GM18499 (cell line): ENCODE data around the gene ALDOC.

Experiments used
- ATAC-seq: cut with Tn5 transposase; IDR thresholded peaks from one replicate; pipeline ENCODE4 v1.9.1; 2021; ENCODE audit warnings: moderate number of reproducible peaks; ENCODE audit not compliant: insufficient read depth, unreplicated experiment

The ALDOC gene

DNA sequence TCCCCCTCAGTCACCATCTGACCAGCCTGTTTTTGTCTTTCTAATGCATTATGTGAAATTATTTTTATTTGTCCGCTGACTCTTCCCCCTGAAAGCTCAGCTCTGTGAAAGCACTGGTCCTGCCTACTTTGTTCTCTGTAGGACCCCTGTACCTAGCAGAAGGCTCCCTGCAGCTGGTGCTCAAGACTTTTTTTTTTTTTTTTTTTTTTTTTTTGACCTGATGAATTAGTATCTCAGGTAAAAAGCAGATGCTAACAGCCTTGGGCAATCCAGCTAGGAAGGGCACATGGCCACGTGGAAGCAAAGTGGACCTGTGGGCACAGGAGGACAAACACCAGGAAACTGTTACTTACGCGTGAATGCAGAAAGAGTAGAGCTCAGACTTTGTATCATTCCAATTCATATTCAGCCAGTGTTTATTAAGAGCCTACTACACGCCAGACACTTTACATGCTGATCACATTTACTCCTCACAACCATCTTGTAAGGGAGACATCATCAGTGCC, 23.6 kb downstream of the ALDOC start:
- no peak for ATAC-seq

DNA sequence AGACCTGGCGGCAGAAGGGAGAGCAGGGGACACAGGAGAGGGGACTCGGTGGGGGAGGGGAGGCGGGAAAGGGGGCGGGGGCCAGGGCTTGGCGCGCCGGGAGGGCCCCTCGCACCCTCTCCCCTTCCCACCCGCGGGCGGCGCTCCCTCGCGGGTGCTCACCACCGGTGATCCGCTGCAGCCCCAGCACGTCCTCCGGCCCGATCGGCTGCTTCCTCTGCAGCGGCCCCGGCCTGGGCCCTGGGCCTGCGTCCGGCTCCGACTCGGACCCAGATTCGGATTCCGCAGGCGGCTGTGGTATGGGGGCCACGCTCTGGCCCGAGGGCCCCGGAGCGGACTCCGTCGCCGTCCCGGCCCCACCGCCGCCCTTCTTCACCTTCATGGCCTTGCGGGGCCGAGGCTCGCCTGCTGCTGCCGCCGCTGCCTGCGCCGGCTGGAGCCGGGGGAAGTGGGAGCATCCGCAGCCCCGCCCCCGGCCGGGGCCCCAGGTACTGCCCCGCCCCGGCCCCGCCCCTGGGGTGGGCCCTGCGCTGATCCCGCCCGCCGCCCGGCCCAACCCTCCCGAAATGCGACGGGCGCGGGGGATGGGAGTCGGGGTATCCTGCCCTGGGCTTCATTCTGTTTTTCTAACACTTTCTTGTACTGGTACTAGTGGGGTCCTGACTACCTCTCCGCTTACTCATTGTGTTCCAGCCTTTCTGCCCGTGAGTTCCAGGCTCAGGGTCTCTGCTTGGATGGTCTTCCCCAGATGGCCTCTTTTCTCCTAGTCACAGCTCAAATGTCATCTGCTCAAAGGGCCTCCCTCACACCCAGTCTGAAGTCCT, 24.3 kb downstream of the ALDOC start, which contains the start of gene UNC119:
Gene UNC119 (minus strand): TSS at position 449 of the 824 bp plus-strand sequence. CDS start 67 bp downstream, at position 382.
- no peak for ATAC-seq

- ATAC-seq: no peak
Measured at GRCh38 chr17:28551421-28552175, 25.1 kb downstream of the ALDOC start.

- ATAC-seq: no peak
Measured at GRCh38 chr17:28550858-28551257, 25.8 kb downstream of the ALDOC start.

DNA sequence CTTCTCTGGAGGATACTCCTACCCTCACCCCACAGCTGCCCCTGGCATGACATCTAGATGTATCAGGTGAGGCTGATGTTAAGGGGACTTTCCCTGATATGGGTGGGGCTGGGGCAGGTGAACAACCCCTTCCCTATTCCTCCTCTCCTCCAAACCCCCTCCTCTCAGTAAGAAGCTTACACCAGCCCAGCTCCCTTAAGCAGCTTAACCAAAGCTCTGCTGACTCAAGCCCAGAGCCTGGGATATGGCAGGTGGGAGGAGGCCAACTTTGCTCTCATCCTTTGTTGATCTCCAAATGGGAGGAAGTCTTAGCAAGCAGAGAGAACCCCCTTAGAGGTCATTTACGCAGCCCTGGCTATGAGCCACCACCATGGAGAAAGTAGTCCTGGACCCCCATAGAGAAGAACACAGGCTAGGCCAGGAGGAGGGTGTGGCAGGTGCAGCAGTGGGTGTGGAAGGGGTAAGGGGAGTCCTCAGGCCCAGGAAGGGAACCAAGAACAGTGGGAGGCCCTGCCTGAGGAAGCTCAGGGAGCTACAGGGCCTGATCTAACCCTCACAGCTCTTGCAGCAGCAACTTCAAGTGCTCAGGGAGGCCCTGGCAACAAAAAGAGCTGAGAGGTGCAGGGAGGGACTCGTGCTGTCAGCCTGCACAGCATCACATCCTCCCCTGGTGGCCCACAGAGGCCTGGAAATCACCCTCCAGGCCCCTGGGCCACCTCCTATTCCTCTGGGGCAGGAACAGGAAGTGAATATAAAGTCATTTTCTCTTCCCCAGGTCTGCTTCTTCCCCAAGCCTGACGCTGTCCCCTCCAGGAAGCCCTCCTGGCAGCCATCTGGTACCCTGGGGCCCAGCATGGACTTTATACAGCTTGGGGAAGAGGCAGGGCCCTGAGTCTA, 27.2 kb downstream of the ALDOC start:
- ATAC-seq: no peak

DNA sequence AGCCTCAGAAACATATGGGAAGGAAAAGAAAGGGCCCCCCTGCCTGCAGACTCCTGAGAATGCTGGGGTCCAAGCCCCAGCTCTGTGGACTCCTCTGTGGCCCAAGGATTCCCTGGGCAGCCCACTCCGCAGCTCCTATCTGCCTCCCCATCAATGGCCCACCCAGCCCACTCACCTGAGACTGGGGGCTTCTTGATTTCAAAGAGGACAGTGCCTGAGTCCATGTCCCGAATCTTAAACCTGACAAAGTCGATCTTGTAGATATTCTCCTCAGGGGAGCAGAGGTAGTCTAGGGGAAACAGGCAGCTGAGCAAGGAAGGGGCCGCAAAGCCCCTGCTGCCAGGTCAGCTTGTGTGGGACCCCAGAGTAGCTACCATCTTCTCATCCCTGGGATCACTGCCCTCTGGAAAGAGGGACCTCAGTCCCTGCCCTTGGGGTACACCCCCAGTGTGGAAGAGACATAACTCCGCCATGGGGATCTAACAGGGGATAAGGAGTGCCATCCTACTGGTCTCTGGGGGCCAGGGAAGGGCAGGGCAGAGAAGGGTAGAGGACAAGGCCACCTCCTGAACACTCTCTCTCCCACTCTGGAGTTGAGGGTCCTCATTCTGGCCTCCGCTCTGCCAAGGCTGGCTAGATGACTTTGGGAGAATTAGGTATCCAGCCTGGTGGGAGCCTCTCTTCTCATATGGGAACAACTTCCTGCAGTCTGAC, 28.1 kb downstream of the ALDOC start:
- ATAC-seq: no peak

- ATAC-seq: no peak
Measured at GRCh38 chr17:28547623-28548416, 28.9 kb downstream of the ALDOC start.

DNA sequence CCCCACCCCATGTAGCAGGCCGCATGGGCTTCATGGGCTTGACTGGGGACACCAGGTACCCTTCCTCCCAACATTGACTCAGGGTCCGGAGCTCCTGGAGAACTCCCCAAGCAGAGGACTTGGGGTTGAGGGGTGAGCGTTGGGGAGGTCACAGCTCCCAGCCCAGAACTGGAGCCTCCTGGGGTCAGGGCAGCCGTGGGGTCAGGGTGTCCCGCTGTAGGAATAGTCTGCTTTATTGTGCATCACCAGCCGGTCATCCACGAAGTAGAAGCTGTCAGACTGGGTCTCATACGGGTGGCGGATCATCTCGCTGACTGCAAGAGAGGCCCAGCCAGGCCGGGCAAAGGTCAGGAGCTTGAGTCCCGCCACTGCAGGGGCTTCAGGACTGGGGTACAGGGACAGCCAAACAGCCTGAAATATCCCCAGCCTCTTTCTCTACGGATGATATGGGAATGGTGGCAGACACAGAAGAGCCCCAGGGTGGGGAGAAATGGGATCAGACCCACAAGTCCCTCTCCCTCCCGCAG, 29.5 kb downstream of the ALDOC start:
- no peak for ATAC-seq

DNA sequence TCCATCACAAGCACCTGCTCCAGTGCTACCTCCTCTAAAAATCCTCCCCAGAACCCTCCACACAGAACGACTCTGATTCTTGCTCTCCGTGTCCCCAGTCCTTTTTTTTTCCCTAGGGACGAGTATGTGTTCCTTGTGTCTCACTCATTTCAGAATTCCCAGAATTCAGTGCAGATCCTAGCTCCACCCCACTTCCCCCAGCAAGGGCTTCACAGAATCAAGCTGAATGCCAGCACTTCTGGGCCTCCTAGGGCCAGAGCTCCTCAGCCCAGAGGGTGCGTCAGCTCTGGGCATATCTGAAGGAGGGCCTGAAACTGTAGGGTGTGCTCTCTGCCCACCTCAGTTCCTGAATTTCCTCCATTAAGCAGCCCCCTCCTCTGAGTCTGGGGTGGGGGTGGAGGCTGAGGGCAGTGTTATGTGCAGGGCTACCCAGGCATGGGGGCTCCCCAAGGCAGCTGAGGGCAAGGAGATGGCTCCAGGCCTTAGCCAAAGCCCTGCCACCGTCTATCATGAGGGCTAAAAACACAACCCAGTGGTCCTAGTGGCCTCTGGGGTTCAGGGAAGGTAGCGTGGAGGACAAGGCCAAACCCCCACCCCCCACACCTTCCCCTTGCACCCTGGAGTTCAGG, 30.8 kb downstream of the ALDOC start:
- no peak for ATAC-seq

DNA sequence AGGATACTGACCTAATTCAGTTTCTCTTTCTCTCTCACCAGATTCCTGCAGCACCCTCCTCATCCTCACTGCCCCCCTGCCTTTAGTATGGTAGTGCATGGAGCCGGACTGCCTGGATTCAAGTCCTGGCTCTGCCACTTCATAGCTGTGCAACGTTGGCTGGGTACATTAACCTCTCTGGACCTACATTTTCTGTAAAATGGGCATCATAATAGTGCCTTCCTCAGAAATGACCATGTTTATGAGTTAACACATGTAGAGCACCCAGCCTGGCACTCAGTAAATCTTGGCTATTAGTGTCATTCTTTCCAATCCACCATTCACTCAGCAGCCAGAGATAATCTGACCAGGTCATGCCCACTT, 31.6 kb downstream of the ALDOC start:
- no peak for ATAC-seq

- no peak for ATAC-seq
Measured at GRCh38 chr17:28544402-28545140, 32.1 kb downstream of the ALDOC start.

GRCh38 chr17:28541439-28541838, 35.3 kb downstream of the ALDOC start:
- ATAC-seq: no peak

GRCh38 chr17:28540231-28540630, 36.5 kb downstream of the ALDOC start:
- ATAC-seq: no peak

GRCh38 chr17:28538296-28538895, 38.3 kb downstream of the ALDOC start:
- no peak for ATAC-seq

GRCh38 chr17:28537219-28537610, 39.5 kb downstream of the ALDOC start:
- no peak for ATAC-seq

GRCh38 chr17:28536532-28537218, 40.0 kb downstream of the ALDOC start:
- ATAC-seq: no peak
